AG04450 (cell line): ENCODE data around the gene SUCO. TPM values are rescaled to one million over a fixed set of nuclear protein-coding genes. Genes with fewer than 3 reads are reported as not detected.
"Not testable (repeated sequence)": the region's sequence is repeated elsewhere in the genome, so short reads cannot be mapped to it uniquely, and the experiment has no call there.

ENCODE experiments used
- CTCF ChIA-PET: fragments of 300-600, 350-600 bp; formaldehyde crosslinking; extraction: SDS; loops from one replicate; lab custom pipeline; 2022; ENCODE audit warnings: antibody characterized with exemption, inconsistent platforms; lab: Charles Lee
- POLR2A ChIA-PET: fragments of 350-600 bp; formaldehyde crosslinking; extraction: SDS; loops from one replicate; lab custom pipeline; 2021; ENCODE audit warnings: antibody characterized with exemption, inconsistent platforms; lab: Yijun Ruan, JAX
- DNase-seq: peaks from one replicate; pipeline ENCODE4 v3.0.0-alpha.2; 2011; ENCODE audit warnings: low read depth, low spot score
- H3K27ac ChIP-seq: one replicate; pipeline ENCODE4 v1.5.1; 2012; ENCODE audit warnings: low read depth, low read length, control low read depth
- H3K27me3 ChIP-seq: one replicate; pipeline ENCODE4 v1.6.0; 2012; ENCODE audit warnings: low read length; ENCODE audit not compliant: control insufficient read depth, insufficient read depth
- H3K4me3 ChIP-seq: 2 replicates; pipeline ENCODE4 v1.5.1; 2011; ENCODE audit warnings: mild to moderate bottlenecking, low read depth, low read length, control low read depth
- H3K9me3 ChIP-seq: 2 replicates; pipeline ENCODE4 v1.5.1; 2012; ENCODE audit warnings: low read length; ENCODE audit not compliant: control insufficient read depth, insufficient read depth
- CTCF ChIP-seq: IDR thresholded peaks from 2 replicates; pipeline ENCODE4 v1.5.1; 2011; ENCODE audit warnings: low read depth, low read length, control low read depth, inconsistent platforms
- polyA plus RNA-seq: library from polyadenylated mRNA; depleted of rRNA; stranded (reverse); fragments of >200 nt; gene quantifications from 2 replicates; pipeline ENCODE4 v1.2.3, GENCODE V29; 2011

The SUCO gene
- polyA plus RNA-seq, 1 experiment = 25.1 TPM

GRCh38 chr1:172487550-172487949, 45.4 kb upstream of the SUCO start:
- Histone ChIP-seq H3K27me3 (peaks cover 35% of the 10 kb centered on the region), H3K27ac (no peak overlapping the region), H3K4me3 (no peak overlapping the region), H3K9me3 (no peaks in the 10 kb centered on the region)
- DNase-seq = no peak
- TF ChIP-seq CTCF = no peak
- CTCF ChIA-PET = interaction anchor here (2.0 kb wide), 1 partner anchor 37 kb away, joined by 6 read pairs; no protein-coding TSS in a partner anchor
- POLR2A ChIA-PET = no interaction called here

- H3K27ac ChIP-seq = no peak overlapping the region
- DNase-seq = no peak
- H3K4me3 ChIP-seq = no peak overlapping the region
- POLR2A ChIA-PET = no interaction called here
- H3K27me3 ChIP-seq = peaks cover 35% of the 10 kb centered on the region
- no peaks in the 10 kb centered on the region for H3K9me3 ChIP-seq
- CTCF ChIA-PET = no interaction called here
- no peak for TF ChIP-seq CTCF
These were observed 44.6 kb upstream of the SUCO start for GRCh38 chr1:172488393-172488792.

GRCh38 chr1:172489847-172490246, 43.1 kb upstream of the SUCO start:
- no peak for TF ChIP-seq CTCF
- ChIA-PET POLR2A (no interaction called here), CTCF (no interaction called here)
- Histone ChIP-seq H3K4me3 (no peak overlapping the region), H3K9me3 (no peaks in the 10 kb centered on the region), H3K27me3 (peaks cover 32% of the 10 kb centered on the region), H3K27ac (no peak overlapping the region)
- no peak for DNase-seq

GRCh38 chr1:172492421-172492820, 40.5 kb upstream of the SUCO start:
- Histone ChIP-seq H3K27ac (no peak overlapping the region), H3K27me3 (peaks cover 26% of the 10 kb centered on the region), H3K4me3 (no peak overlapping the region), H3K9me3 (no peaks in the 10 kb centered on the region)
- no peak for TF ChIP-seq CTCF
- ChIA-PET CTCF (no interaction called here), POLR2A (no interaction called here)
- DNase-seq = no peak

GRCh38 chr1:172494166-172494565, 38.8 kb upstream of the SUCO start:
- no peak for DNase-seq
- no peak for TF ChIP-seq CTCF
- CTCF ChIA-PET = no interaction called here
- Histone ChIP-seq H3K27me3 (peaks cover 24% of the 10 kb centered on the region), H3K27ac (no peak overlapping the region), H3K4me3 (no peak overlapping the region), H3K9me3 (no peaks in the 10 kb centered on the region)
- POLR2A ChIA-PET = no interaction called here

GRCh38 chr1:172496127-172496526, 36.8 kb upstream of the SUCO start:
- H3K4me3 ChIP-seq, CTCF ChIA-PET, H3K27ac ChIP-seq, DNase-seq, POLR2A ChIA-PET, H3K9me3 ChIP-seq: not testable (repeated sequence)
- H3K27me3 ChIP-seq = peaks cover 15% of the 10 kb centered on the region
